GM23338 (cell line): Measurements from ENCODE around the gene PTPRN2. TPM values are rescaled to one million over a fixed set of nuclear protein-coding genes. Genes with fewer than 3 reads are reported as not detected.

Experiments used
- ATAC-seq: fragments of 200-7000 bp; cut with Tn5 transposase; 3 replicates; pipeline ENCODE4 v1.9.1; 2020
- DNase-seq: peaks from one replicate; pipeline ENCODE4 v3.0.0-alpha.2; 2015; ENCODE audit warnings: low spot score
- H2AFZ ChIP-seq: fragments of 200-600 bp; sonication (generic); 2 replicates; pipeline ENCODE4 v1.8.0; 2016; ENCODE audit warnings: antibody characterized with exemption, mild to moderate bottlenecking, moderate library complexity
- H3F3A ChIP-seq: fragments of 200-600 bp; sonication (generic); replicated peaks from 2 replicates; pipeline ENCODE4 v1.8.0; 2017; ENCODE audit warnings: antibody characterized with exemption, mixed run types, low read depth
- H3K27ac ChIP-seq: fragments of 200-600 bp; sonication (generic); 2 replicates; pipeline ENCODE4 v1.6.1; 2016; ENCODE audit warnings: low read depth
- H3K27me3 ChIP-seq: fragments of 200-600 bp; sonication (generic); 2 replicates; pipeline ENCODE4 v1.8.0; 2016; ENCODE audit warnings: mild to moderate bottlenecking, mixed run types, moderate library complexity; ENCODE audit not compliant: insufficient read depth
- H3K36me3 ChIP-seq: fragments of 200-600 bp; sonication (generic); 2 replicates; pipeline ENCODE4 v1.8.0; 2016; ENCODE audit warnings: mild to moderate bottlenecking; ENCODE audit not compliant: insufficient read depth
- H3K4me1 ChIP-seq: fragments of 200-600 bp; sonication (generic); 2 replicates; pipeline ENCODE4 v1.8.0; 2016; ENCODE audit warnings: mild to moderate bottlenecking, moderate library complexity; ENCODE audit not compliant: insufficient read depth
- H3K4me2 ChIP-seq: fragments of 200-600 bp; sonication (generic); 2 replicates; pipeline ENCODE4 v1.7.1; 2017; ENCODE audit warnings: mixed run types
- H3K4me3 ChIP-seq: fragments of 200-600 bp; sonication (generic); 2 replicates; pipeline ENCODE4 v1.6.1; 2016; ENCODE audit warnings: mixed run types
- H3K79me2 ChIP-seq: fragments of 200-600 bp; sonication (generic); replicated peaks from 2 replicates; pipeline ENCODE4 v1.8.0; 2017; ENCODE audit warnings: mild to moderate bottlenecking; ENCODE audit not compliant: insufficient read depth
- H3K9me2 ChIP-seq: fragments of 200-600 bp; sonication (generic); 2 replicates; pipeline ENCODE4 v1.8.0; 2017; ENCODE audit not compliant: insufficient read depth
- H4K20me1 ChIP-seq: fragments of 200-600 bp; sonication (generic); replicated peaks from 2 replicates; pipeline ENCODE4 v1.8.0; 2017; ENCODE audit warnings: mild to moderate bottlenecking; ENCODE audit not compliant: insufficient read depth
- H3K27ac Mint-ChIP-seq: 2 replicates; pipeline ENCODE4 v1.8.0; 2020; ENCODE audit warnings: inconsistent platforms, mild to moderate bottlenecking, moderate library complexity, mixed read lengths
- H3K27me3 Mint-ChIP-seq: 3 replicates; pipeline ENCODE4 v1.8.0; 2022; ENCODE audit warnings: low read depth, mild to moderate bottlenecking, moderate library complexity, mixed read lengths, inconsistent platforms; ENCODE audit not compliant: insufficient read depth, poor library complexity
- H3K36me3 Mint-ChIP-seq: 3 replicates; pipeline ENCODE4 v1.8.0; 2021; ENCODE audit warnings: low read depth, mild to moderate bottlenecking, inconsistent platforms, moderate library complexity, mixed read lengths
- H3K4me1 Mint-ChIP-seq: 3 replicates; pipeline ENCODE4 v1.8.0; 2020; ENCODE audit warnings: mild to moderate bottlenecking, inconsistent platforms, mixed read lengths
- H3K4me3 Mint-ChIP-seq: 3 replicates; pipeline ENCODE4 v1.8.0; 2021; ENCODE audit warnings: moderate library complexity, mild to moderate bottlenecking, inconsistent platforms, mixed read lengths
- H3K9me3 Mint-ChIP-seq: 3 replicates; pipeline ENCODE4 v1.8.0; 2020; ENCODE audit warnings: moderate library complexity, mild to moderate bottlenecking, inconsistent platforms, mixed read lengths
- CREB1 ChIP-seq: fragments of 250-450 bp; sonication (Bioruptor Pico); IDR thresholded peaks from 2 replicates; pipeline ENCODE4 v1.5.0; 2020; ENCODE audit warnings: low read depth, mild to moderate bottlenecking, moderate library complexity
- CTCF ChIP-seq, 2 experiments: fragments of 200-600 bp in 1 of 2; sonication (generic) in 1 of 2; conservative IDR thresholded peaks; 2 replicates each; pipeline versions ENCODE4 v1.5.1 to v1.6.1; 2016 to 2017; ENCODE audit warnings: antibody characterized with exemption in 2 of 2, low read depth in 2 of 2, mild to moderate bottlenecking in 2 of 2, moderate library complexity in 1 of 2
- ETS1 ChIP-seq: IDR thresholded peaks from 2 replicates; pipeline ENCODE4 v1.6.1; 2016; ENCODE audit warnings: antibody characterized with exemption
- EZH2 ChIP-seq: fragments of 200-600 bp; sonication (generic); IDR thresholded peaks from one replicate; pipeline ENCODE4 v1.8.0; 2017; ENCODE audit warnings: antibody characterized with exemption, mild to moderate bottlenecking, low read depth; ENCODE audit not compliant: unreplicated experiment
- JUNB ChIP-seq: IDR thresholded peaks from one replicate; pipeline ENCODE4 v1.6.1; 2016; ENCODE audit warnings: antibody characterized with exemption; ENCODE audit not compliant: unreplicated experiment
- NANOG ChIP-seq: IDR thresholded peaks from 2 replicates; pipeline ENCODE4 v1.6.1; 2016; ENCODE audit warnings: antibody characterized with exemption, borderline replicate concordance
- REST ChIP-seq: IDR thresholded peaks from one replicate; pipeline ENCODE4 v1.6.1; 2018; ENCODE audit warnings: antibody characterized with exemption; ENCODE audit not compliant: unreplicated experiment
- ZNF114 ChIP-seq: fragments of 250-450 bp; sonication (Bioruptor Pico); IDR thresholded peaks from 2 replicates; pipeline ENCODE4 v1.5.0; 2020; ENCODE audit warnings: mild to moderate bottlenecking, moderate library complexity
- ZNF462 ChIP-seq: fragments of 250-450 bp; sonication (Bioruptor Pico); IDR thresholded peaks from 2 replicates; pipeline ENCODE4 v1.5.0; 2020; ENCODE audit warnings: mild to moderate bottlenecking, moderate library complexity
- polyA plus RNA-seq: library from polyadenylated mRNA; unstranded; fragments of >200 nt; fragmentation: Nextera tagmentation; extraction: Ambion mirVana; gene quantifications from 2 replicates; pipeline ENCODE4 v1.2.1, GENCODE V29; 2016
- total RNA-seq: library from RNA; depleted of rRNA; stranded (reverse); fragments of >200 nt; shearing (Covaris generic); gene quantifications from 2 replicates; pipeline ENCODE4 v1.2.3, GENCODE V29; 2014

PTPRN2 gene
- total and polyA plus RNA-seq, 2 experiments from 2014 or later: 0.87 to 4.0 TPM

DNA sequence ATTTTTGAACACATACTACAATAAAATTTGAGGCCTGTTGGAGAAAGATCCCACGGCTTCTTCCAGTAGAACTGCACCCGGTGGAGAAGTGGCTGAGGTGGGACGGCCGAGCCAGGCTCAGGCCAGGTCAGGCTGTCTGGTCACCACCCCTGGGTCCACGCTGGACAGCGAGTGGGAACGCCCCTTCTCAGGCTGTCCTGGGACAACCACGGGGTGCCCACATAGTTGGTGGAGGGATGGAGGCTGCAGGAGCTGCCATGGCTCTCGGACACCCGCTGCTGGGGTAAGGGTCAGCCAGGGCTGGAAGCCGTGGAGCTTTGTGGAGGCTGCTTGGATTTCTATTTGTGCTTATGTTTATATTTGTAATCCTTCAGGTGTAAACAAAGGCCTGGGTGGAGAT is 1044.3 kb downstream of the PTPRN2 start (continued):
- no peak for TF ChIP-seq REST

GRCh38 chr7:157542068-157543021 is 1045.3 kb downstream of the PTPRN2 start:
- H3K4me2 ChIP-seq: no peak overlapping the region
- no peak overlapping the region for H3K4me3 Mint-ChIP-seq
- ATAC-seq: no peak
- H3K27me3 ChIP-seq: no peaks in the 10 kb centered on the region
- H3K79me2 ChIP-seq: no peaks in the 10 kb centered on the region
- H4K20me1 ChIP-seq: no peaks in the 10 kb centered on the region
- no peaks in the 10 kb centered on the region for H3K4me1 Mint-ChIP-seq
- no peaks in the 10 kb centered on the region for H3K4me1 ChIP-seq
- no peak for DNase-seq
- H3F3A ChIP-seq: no peaks in the 10 kb centered on the region
- no peak overlapping the region for H3K4me3 ChIP-seq
- H3K36me3 ChIP-seq: no peaks in the 10 kb centered on the region
- H3K27ac Mint-ChIP-seq: no peak overlapping the region
- peaks cover 51% of the 10 kb centered on the region for H3K36me3 Mint-ChIP-seq
- no peak overlapping the region for H3K27ac ChIP-seq
- H3K9me3 Mint-ChIP-seq: peaks cover 100% of the 10 kb centered on the region
- H3K9me2 ChIP-seq: no peaks in the 10 kb centered on the region
- no peak overlapping the region for H2AFZ ChIP-seq
- H3K27me3 Mint-ChIP-seq: peaks cover 6% of the 10 kb centered on the region
- no peak for TF ChIP-seq CREB1 (CRISPR knock-in tag)
- TF ChIP-seq EZH2: no peak
- TF ChIP-seq JUNB: no peak
- no peak for TF ChIP-seq ZNF114 (CRISPR knock-in tag)
- no peak for TF ChIP-seq ETS1
- no peak for TF ChIP-seq CTCF (conservative IDR thresholded peaks at IDR 0.05; ENCODE audit: low read depth in 2 of 2)
- no peak for TF ChIP-seq ZNF462 (CRISPR knock-in tag)
- TF ChIP-seq NANOG: no peak
